DOHH2 (cell line): ENCODE results near the gene COIL.

Experiments used
- CTCF ChIP-seq: fragments of 200-600 bp; sonication (generic); IDR thresholded peaks from one replicate; pipeline ENCODE4 v1.5.1; 2014; ENCODE audit warnings: antibody characterized with exemption, mild to moderate bottlenecking, low read depth, low read length; ENCODE audit not compliant: poor library complexity, severe bottlenecking
- EZH2phosphoT487 ChIP-seq: fragments of 200-600 bp; sonication (generic); IDR thresholded peaks from 2 replicates; pipeline ENCODE4 v1.6.1; 2017; ENCODE audit warnings: borderline replicate concordance, mild to moderate bottlenecking, antibody characterized with exemption, low read length, moderate library complexity, mixed read lengths

- TF ChIP-seq CTCF, result no peak
- TF ChIP-seq EZH2phosphoT487, result no peak
Observed at GRCh38 chr17:56917559-56918296, 43.1 kb downstream of the COIL start.
